Body of pancreas (tissue), 4 donors: ENCODE measurements around the gene C10orf90.

Source experiments
- CTCF ChIP-seq, 7 experiments: fragments of 450-650 bp in 4 of 7; fragments of 200-600 bp in 3 of 7; sonication (generic) in 3 of 7; IDR thresholded peaks; one replicate each; pipeline ENCODE4 v1.5.1; 2016 to 2019; ENCODE audit warnings: antibody characterized with exemption in 7 of 7
- POLR2A ChIP-seq, 3 donors: fragments of 450-650 bp; IDR thresholded peaks; one replicate each; pipeline ENCODE4 v1.6.1; 2016; ENCODE audit warnings: antibody characterized with exemption in 3 of 3, mild to moderate bottlenecking in 2 of 3

DNA sequence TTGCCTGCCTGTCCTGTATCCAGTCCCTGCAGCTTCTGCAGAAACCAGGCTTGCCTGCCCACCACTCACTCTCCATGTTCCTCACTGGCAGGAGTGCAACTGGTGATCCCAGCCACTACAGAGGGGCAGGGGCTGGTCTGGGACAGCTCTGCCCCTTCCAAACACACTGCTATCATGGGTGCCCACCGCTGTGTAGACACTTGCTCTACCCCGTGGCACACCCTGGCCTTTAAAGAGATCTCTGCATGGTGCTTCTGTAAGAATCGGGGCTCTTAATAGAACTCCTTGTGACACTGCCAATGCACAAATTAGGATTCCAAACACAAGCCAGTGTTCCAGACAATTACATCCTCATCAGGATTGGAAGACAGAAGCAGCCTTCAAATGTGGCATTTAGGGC lies 41.7 kb downstream of the C10orf90 start:
- TF ChIP-seq CTCF (IDR thresholded peaks at IDR 0.05) (no peak), POLR2A (IDR thresholded peaks at IDR 0.05) (no peak)
